Measurements from ENCODE around the gene CLN3.

DNA sequence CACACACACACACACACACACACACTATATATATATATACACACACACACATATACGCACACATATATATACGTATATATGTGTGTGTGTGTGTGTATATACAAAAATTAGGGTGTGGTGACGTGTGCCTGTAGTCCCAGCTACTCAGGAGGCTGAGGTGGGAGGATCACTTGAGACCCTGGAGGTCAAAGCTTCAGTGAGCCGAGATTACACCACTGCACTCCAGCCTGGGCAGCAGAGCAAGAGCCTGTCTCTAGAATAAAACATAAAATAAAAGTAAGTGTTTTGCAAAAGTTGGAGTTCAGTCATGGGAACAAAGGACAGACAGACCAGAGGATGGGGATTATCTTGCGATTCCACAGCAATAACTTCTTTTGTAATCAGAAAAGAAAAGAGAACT, 36.1 kb upstream of the CLN3 start:
- no peak for TF ChIP-seq CTCF (conservative IDR thresholded peaks at IDR 0.05)
- TF ChIP-seq ZFX (IDR thresholded peaks at IDR 0.05): no peak

Data from C4-2B (cell line).